ENCODE measurements around the gene CPT1C.
A peak's percentile ranks its signal among the peaks of the same experiment; 100 is the strongest.

Gene CPT1C

DNA sequence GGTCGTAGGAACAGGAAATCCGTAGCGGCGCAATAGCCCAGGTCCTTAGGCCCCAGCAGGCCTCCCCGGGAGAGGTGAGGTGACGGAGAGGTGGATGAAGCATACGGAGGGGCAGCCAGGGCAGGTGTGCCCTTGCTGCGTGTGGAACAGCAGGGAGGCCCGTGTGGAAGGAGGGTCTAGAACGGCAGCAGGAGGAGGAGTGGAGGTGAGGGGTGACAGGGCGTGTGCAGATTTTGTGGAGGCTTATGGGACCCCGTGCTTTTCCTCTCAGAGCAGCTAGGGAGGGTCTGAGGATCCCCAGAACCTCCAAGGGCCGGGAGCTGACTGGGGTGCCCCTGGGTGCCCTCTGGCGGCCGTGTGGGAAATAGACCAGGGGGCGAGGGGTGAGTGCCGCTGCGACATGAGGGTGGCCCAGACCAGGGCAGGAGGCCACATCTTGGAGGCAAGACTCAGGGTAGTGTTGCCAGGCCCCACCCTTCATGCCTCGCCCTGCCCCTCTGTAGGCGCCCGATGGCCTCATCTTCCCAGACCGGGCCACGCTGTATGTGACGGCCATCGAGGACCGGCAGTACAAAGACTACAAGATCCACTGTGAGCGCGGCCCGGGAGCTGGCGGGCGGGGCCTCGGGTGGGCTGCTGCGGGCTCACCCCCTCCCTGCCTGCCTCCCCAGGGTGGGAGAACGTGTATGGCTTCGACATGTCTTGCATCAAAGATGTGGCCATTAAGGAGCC is 6.5 kb upstream of the CPT1C start:
- no peak for DNase-seq

DNA sequence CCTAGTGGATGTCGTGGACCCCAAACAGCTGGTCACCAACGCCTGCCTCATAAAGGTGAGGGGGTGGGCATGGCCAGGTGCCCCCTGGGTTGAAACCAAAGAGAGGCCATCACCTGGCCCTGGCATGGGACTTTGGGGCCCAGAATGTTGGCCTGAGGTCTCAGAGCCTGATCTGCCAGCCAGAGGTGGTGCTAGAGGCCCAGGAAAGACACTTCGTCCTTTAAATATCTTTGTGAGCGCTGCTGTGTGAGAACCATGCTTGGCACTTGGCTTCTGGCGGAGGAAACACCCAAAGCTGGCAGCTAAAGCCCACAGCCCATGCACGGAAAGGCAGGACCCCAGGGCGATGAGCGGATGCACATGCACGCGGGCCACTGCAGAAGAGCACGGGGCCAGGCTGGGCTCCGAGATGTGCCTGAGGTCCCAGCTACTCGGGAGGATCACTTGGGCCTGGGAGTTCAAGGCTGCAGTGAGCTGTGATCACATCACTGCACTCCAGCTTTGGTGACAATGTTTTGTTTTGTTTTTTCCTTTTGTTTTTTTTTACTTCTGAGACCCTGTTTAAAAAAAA is 5.8 kb upstream of the CPT1C start:
- DNase-seq: no peak

DNA sequence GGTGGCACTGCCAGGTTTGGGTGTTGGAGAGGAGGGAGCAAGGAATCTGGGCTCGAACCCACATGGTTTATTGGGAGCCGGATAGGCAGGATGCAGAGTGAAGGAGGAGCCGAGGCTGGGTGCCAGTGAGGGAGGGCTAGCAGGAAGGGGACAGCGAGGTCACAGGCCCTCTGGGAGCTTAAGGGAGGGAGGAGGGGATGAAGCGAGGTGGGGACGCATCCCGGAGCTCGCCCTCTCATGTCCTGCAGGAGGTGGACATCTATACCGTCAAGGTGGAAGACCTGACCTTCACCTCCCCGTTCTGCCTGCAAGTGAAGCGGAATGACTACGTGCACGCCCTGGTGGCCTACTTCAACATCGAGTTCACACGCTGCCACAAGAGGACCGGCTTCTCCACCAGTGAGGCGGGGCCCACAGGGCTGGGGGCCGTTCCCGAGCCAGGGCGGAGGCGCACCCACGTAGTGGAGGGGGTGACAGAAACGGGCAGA is 5.0 kb upstream of the CPT1C start:
- no peak for DNase-seq

DNA sequence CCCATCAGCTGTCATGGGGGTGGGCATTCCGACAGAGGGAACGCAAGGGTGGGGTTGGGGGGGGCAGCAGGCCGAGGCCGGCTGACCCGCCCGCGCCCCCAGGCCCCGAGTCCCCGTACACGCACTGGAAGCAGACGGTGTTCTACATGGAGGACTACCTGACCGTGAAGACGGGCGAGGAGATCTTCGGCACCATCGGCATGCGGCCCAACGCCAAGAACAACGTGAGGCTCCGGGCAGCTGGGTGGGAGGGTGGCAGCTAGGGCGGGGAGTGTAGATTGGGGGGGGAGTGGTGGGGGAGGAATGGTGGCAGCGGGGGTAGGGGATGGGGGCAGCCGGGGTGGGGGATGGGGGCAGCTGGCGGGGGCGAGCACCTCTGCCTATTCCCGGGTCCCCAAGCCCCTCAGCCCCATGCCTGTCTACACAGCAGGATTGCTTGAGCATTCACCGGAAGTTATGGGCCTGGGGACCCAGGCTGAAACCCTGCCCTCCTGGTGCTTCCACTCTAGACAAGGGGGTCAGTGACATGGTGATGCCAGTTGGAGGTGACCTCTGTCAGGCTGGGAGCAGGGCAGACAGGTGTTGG is 4.3 kb upstream of the CPT1C start:
- no peak for DNase-seq

DNA sequence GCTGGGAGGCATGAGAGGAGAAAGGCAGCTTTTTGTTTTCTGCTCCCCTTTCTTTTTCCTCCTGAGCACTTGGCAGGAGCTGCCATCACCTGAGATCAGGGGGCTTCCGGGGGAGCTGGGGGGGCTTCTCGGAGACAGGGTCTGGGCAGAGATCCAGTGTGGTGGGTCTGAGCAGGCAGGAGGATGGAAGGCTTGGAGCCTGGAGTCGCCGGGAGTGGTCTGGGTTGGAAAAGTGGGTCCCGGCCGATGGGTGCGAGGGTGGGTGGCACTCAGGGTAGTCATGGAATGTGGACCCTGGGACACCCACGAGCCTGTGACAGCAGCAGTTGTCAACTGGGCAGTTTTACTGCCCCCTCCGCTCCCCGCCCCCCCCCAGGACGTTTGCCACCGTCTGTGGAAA is 3.8 kb upstream of the CPT1C start:
- DNase-seq: no peak

DNA sequence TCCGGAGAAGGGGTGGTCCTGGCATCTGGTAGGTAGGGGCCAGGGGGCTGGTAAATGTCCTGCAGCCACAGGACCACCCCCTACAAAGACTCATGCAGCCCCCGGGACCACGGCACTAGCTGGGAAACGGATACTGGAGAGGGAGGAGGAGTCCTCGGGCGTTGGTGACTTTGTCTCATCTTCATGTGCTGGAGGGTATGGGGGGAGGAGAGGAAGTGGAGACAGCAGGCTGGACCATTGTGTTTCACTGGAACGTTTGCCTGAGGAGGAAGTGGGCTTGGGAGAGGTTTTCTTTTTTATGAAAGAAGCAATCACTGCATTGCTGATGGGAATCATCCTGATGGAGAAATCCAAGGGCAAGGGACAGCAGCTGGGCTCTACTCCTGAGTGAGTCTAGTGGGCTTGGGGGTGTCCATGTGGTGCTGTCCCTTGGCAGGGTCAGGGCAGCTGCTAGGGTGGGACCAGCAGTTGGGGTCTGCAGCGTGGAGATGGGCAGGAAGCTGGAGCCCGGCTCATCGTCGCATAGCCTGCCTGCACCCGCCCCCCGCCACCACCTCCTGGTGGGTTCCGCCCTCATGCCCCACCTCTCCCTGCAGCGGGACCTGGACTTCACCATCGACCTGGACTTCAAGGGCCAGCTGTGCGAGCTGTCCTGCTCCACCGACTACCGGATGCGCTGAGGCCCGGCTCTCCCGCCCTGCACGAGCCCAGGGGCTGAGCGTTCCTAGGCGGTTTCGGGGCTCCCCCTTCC is 3.2 kb upstream of the CPT1C start:
- DNase-seq: no peak

DNA sequence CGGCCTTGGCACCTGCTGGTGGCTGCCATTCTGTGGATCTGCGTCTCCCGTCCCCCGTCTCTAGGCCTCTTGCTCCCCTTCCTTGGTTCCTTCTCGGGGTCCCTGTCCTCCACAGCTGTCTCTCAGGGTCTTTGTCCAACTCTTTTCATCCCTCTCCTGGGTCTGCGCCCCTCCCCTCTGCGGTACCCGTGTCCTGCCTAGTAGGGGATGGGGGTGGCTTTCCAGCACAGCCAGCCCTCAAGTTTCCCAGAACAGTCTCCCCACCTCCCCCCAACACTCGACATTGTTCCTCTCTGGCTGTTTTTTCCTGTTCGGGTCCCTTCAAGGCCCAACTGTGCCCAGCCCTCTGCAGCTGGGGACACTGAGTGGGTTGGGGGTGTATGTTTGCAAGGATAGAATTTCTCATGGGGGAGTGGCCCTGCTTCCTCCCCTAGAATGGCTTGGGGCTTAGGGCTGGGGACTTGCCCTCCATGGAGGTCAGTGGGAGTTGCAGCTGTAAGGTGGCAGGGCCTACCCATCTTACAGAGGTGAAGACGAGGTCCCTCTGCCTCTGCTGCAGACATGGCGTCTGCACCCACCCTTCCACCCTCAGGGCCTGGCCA is 2.3 kb upstream of the CPT1C start:
- no peak for DNase-seq

DNA sequence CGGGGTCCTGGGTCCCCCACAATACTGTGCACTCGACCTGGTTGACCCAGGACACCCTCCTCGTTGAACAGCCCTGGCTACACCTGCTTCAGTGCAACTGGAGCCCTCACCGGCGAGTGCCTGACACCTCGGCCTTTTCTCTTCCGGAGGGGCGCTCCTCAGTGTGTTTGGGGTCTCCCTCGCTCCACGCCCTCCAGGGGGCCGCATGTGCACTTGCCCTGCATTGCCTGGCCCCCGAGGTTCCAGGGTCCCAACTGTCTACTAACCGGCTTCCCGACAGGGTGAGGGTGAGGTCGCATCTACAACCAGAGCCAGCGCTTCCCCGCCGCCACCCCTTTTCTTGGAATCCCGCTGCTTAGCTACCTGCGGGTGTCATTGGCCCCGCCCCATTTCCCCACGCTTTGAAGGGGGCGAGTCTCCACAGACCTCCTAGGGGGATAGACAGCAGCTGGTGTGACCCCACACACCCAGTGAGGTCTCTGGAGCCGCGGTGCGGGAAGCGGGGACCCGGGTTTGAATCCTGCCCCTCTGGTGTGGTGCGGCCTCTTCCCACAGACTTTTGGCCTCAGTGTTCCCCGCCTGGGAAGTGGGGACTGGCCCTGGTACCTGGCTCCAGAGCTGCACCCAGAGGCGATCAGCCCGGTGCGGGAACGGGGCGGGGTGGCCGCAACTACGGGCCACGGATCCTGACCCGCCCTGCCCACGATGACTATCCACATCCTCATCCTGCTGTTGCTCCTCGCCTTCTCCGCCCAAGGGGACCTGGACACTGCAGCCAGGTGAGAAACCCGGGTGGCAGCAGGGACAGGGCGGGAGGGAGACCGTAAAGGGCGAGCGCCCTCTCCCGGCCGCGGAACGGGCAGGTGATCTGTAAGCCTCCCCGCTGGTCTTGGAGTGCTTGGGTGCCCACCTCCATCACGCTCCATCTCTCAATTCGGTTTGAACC is 1.5 kb upstream of the CPT1C start, which contains the start of gene ADM5:
ADM5 (plus strand) TSS at position 462 of the 946 bp plus-strand sequence; CDS start at position 706, 244 bp downstream.
- DNase-seq: peak; percentile 61

DNA sequence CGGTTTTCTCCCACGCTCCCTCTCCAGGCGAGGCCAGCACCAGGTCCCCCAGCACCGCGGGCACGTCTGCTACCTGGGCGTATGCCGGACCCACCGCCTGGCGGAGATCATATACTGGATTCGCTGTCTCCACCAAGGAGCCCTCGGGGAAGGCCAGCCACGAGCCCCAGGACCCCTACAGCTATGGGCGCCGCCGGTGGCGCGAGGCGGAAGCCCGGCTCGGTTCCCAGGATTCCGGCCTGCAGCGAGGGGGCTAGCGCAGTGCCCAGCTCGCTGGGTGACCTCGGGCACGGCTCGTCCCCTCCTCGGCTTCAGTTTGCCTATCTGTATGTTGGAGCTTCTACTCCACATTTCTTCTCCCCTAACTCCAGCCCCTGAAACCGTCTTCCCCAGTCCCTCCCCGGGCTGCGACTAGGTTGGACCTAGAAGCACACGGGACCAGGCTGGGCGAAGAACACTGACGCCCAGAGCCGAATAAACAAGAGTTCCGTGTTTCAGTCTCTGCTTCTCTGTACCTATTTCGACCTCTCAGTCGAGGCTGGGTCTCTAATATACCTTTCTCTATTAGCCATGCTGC is 749 bp upstream of the CPT1C start:
- no peak for DNase-seq

DNA sequence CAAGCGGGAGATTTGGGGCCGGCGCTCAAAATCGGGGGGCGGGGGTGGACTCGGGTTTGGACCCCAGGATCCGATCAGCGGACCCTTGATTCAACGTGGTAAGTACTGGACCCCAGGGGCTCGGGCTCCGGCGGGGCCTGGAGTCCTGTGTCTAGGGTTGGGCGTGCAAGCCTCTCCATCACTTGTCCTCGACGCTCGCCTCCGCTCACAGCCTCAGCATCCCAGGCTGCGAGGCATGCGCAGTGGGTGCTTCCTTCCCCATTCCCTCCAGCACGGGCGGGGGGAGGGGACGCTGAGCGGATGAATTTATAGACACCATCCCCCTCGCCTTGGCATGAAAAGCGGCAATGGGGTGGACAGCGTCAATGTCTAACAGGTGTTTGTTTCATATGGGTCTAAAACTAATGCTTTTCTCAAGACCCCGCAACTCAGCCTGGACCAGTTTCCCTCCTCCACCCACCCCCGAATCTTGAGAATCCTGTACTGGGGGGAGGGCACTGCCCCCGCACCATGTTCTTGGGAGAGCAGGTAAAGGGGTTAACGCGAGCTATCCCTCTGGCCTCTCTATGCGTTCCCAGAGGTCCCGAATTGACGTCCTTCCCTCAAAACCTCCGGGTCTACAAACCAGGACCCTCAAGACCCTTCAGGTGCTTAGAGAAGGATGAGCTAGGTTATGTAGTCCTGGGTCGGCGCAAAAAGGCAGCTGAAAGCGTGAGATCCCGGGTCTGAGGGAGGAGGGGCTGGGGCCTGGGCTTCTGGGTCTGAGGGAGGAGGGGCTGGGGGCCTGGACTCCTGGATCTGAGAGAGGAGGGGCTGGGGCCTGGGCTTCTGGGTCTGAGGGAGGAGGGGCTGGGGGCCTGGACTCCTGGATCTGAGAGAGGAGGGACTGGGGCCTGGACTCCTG is 579 bp downstream of the CPT1C start:
- DNase-seq: peak; percentile 69

DNA sequence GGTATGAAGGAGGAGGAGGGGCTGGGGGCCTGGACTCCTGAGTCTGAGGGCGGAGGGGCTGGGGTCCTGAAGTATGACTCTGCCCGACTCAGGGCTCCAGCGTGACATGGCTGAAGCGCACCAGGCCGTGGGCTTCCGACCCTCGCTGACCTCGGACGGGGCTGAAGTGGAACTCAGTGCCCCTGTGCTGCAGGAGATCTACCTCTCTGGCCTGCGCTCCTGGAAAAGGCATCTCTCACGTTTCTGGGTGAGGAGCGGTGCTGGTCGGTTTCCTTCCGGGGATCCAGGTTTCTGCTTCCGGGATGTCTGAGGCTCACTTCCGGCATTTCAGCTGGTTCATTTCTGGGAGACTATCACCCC is 1.2 kb downstream of the CPT1C start:
- DNase-seq: no peak

DNA sequence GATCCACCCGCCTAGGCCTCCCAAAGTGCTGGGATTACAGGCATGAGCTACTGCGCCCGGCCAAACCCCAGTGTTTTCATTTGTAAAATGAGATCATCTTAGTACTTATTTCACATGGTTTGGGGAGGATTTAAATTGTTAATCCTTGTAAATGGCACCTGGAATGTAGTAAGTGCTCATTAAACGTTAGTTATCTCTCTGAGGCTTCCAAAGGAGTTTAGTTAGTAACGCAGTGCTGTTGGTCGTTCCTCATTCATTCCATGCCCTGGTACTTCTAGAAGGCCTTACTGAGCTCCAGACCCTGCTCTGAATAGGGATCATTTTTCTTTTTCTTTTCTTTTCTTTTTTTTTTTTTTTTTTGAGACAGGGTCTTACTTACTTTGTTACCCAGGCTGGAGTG is 5.2 kb downstream of the CPT1C start:
- no peak for DNase-seq

DNA sequence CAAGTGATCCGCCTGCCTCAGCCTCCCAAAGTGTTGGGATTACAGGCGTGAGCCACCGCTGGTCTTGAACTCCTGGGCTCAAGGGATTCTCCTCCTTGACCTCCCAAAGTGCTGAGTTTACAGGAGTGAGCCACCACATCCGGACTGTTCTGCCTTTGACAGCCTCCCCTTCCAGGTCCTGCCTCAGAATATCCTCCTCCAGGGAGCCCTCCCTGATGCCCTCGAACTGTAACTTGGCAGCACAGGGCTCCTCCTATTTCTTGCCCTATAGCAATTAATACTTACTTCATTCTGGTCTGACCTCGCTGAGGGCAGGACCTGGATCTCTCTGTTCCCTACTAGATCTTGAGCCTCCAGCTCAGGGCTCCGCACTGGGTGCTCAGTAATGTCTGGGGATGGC is 5.9 kb downstream of the CPT1C start:
- DNase-seq: no peak

DNA sequence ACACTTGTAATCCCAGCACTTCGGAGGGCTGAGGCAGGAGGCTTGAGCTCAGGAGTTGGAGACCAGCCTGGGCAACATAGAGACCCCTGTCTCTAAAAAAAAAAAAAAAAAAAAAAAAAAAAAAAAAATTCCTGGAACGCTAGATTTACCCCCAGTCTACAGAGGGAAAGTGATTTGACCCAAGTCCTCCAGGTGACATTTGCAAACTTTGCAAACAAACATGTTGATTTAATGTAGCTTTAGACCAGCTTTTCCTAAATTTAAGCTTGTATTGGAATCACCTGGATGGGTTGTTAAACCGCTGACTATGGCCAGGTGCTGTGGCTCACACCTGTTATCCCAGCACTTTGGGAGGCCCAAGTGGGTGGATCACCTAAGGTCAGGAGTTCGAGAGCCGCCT is 8.4 kb downstream of the CPT1C start:
- DNase-seq: no peak

DNA sequence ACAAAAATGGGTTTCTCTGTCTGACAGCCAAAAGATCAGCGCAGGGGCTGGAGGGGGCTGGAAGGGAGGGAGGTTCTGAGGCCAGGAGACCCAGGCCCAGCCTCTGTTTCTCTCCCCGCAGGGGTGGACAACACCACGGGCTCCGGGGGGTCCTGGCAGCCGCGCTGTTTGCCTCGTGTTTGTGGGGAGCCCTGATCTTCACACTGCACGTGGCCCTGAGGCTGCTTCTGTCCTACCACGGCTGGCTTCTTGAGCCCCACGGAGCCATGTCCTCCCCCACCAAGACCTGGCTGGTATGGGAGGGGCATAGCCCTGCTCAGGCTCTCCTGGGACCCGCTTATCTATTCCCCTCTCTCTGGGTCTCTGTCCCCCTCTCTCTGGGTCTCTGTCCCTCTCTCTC is 9.6 kb downstream of the CPT1C start:
- no peak for DNase-seq

DNA sequence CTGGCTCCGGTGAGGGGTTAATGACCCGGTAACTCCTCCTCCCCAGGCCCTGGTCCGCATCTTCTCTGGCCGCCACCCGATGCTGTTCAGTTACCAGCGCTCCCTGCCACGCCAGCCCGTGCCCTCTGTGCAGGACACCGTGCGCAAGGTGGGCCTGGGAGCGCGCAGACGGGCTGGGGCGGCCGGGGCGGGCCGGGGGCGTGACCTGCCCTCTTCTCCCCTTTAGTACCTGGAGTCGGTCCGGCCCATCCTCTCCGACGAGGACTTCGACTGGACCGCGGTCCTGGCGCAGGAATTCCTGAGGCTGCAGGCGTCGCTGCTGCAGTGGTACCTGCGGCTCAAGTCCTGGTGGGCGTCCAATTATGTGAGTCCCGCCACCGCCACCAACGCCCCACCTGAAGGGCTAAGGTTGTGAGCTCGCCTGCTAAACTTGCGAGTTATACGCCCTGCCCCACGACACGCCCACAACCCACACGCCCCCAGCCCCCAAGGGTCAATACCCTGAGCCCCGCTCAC is 10.4 kb downstream of the CPT1C start:
- DNase-seq: peak; percentile 42

DNA sequence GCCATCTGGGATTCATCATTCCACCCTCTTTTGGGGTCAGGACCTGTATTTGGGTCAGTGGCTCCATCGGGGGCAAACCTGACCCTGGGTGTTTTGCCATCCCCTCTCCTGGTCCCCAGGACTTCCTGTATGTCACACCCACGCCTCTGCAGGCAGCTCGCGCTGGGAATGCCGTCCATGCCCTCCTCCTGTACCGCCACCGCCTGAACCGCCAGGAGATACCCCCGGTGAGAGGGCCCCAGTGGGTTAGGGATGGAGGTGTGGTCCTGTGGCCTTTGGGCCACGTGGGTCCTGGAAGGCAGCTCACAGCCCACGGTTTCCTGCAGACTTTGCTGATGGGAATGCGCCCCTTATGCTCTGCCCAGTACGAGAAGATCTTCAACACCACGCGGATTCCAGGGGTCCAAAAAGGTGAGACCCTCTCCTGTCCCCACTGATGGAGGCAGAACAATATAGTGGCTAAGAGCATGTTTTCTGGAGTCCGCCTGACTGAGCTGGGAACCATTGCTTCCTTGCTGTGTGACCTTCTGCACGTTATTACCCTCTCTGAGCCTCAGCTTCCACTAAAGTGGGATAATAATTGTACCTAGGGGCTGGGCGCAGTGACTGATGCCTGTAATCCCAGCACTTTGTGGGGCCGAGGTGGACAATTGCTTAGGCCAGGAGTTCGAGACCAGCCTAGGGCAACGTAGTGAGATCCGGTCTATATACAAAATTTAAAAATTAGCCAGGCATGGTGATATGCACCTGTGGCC is 14.1 kb downstream of the CPT1C start:
- no peak for DNase-seq

DNA sequence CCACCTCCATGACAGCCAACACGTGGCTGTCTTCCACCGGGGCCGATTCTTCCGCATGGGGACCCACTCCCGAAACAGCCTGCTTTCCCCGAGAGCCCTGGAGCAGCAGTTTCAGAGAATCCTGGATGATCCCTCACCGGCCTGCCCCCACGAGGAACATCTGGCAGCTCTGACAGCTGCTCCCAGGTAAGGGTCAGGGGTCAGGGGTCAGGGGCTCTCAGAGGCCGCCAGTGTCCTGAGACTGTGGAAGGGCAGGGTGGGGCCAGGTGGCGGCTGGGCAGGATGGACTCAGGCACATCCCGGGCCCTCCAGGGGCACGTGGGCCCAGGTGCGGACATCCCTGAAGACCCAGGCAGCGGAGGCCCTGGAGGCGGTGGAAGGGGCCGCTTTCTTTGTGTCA is 15.0 kb downstream of the CPT1C start:
- no peak for DNase-seq

DNA sequence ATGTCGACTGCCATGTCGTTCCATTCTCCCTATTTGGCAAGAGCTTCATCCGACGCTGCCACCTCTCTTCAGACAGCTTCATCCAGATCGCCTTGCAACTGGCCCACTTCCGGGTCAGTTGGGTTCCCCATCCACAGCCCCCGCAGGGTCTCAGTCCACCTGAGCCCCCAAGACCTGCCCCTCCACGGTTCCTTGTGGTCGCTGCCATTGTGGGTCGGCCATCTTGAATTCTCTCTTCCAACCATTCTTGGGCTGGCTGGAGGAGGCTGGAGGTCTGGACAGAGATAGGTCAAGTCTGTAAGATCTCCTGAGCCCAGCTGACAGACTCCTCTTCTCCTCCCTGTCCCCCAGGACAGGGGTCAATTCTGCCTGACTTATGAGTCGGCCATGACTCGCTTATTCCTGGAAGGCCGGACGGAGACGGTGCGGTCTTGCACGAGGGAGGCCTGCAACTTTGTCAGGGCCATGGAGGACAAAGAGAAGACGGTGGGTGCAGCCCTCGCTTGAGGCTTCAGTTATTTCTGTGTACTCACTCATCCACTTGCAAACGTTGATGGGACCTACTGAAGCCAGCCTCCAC is 19.5 kb downstream of the CPT1C start:
- DNase-seq: no peak
